ENCODE measurements around the gene CHCHD4.

Gene CHCHD4

DNA sequence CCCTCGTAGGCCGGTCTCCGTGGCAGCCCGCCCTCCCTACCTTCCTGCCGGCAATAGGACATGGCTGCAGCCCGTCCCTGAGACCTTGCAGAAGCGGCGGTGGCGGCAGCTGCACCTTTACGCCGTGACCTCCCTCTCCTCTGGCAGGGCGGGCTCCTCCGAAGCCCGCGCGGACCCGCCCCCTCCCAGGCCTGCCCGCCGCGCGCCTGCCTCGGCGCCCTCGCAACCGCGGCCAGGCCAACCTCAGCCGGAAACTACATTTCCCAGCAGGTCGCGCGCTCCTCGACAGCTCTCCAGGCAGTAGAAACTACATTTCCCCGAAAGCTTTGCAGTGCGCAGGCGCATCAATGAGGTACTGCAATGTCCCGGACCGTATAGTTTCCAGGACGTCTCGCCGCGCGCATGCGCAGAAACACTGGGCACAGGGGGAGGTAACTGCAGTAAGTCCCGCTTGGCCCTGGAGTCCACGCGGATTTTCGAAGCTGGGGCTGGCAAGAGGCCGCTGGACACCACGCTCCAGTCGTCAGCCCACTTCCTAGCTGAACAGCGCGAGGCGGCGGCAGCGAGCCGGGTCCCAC is at the start of gene CHCHD4, which contains the start of gene TMEM43:
CHCHD4 (minus strand) TSS at position 256 of the 578 bp plus-strand sequence; CDS start at position 62, 194 bp downstream.
TMEM43 (plus strand) TSS at position 438 of the 578 bp plus-strand sequence. CDS start 142 bp downstream, outside the sequence.
- DNase-seq, result peak; percentile 99

DNA sequence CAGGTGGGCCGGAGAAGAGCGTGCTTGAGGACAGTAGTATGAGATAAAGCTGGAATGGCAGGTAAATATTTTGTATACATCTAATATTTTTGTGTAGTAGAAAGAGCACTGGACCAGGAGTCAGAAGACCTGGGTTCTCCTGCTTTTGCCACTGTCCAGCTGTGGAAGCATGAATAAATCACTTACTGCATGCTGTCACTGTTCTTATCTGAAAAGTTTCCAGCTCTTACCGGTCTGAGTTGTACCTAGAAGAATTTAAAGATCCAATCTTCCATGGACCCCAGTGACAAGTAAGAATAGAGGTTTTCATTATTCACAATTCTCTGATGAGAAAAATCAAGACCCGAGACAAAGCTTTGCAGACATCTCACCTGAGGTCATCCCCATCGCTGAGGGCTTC is 47.8 kb upstream of the CHCHD4 start:
- no peak for DNase-seq

DNA sequence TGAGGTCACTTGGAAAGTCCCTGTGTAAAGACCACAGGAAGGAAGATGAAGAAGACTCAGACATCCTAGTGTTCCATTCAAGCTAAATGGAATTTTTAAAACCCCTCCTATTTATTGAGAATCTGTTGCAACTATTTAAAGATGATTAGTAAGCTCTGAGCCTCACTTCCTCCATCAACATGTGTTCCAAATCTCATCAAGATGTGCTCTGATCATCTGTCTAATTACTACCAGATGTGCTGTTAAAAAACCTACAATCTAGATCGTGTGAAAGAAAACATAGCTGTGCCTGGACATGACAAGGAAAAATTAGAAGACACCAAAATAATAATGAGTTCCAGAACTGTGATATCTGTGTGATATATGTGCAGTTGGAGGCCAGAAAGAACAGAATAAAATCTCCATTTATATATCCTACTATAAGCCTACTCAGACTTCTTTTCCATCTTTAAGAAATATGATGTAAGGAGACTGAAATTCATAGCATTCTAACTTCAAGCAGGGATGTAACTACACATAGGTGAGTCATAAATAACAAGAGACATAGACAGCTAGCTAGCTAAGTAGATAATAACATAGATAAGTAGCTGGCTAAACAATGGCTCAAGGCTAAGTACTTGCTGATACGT is 46.0 kb upstream of the CHCHD4 start:
- DNase-seq, result peak; percentile 64

DNA sequence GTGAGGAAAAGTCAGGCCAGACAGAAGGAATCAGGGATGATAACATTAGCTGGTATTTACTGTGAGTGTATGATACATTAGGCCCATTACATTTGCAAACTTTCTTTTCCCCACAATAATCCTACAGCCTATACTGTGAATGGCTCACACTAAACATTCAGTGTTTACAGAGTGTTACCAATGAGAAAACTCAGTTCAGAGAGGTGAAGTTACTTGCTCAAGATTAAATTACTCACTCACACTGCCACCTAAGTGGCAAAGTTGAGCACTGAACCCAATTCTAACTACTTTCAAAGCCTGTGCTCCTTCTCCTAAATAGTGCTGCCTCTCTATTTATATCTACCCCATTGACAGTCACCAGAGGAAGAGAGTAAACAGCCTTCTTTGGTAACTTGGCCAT is 45.2 kb upstream of the CHCHD4 start:
- DNase-seq, result no peak

DNA sequence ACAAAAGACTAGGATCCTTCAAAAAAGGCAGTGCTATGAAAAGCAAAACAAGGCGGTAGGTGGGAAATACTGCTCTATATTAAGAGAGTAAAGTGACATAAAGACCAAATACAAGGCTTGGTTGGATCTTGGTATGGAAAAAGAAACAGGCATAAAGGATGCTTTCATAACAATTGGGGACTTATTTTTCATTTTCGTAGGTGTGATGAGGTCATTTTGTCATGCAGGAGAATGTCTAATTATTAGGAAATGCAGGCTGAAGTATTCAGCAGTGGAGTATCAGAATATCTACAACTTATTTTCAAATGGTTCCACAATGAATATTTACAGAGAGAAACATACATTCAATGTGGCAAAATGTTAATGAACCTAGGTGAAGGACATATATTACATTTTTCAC is 44.8 kb upstream of the CHCHD4 start:
- DNase-seq, result no peak

DNA sequence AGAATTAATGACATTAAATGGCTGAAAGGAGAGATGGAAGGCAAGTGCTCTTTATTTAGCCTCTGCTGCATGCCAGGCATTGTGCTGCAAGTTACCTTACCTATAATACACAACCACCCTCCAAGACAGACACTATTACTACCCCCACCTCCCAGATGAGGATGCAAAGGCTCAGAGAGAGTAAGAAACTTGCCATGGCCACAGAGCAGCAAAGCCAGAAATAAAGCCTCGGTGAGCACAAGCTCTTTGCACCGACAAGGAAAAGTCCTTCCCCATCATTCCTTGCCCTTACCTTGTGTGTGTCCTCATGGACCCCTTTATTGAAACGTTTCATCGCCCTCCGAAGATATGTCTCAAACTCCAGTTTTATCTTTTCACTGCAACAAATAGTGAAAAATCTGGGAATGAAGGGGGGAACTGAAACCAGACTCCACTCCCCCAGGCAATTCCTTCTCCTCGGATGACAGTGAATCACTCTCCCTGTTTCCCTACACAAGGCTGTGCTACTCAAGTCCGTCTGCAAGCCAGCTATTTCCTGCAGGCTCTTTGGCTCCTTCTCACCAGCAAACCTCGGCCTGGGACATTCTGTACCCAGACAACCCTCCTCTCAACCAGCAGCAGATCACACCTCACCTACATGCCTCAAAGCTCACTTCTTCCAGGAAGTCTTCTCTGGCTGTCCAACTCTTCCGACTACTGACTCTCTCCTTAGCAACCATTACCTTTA is 42.4 kb upstream of the CHCHD4 start:
- peak; percentile 40 for DNase-seq

DNA sequence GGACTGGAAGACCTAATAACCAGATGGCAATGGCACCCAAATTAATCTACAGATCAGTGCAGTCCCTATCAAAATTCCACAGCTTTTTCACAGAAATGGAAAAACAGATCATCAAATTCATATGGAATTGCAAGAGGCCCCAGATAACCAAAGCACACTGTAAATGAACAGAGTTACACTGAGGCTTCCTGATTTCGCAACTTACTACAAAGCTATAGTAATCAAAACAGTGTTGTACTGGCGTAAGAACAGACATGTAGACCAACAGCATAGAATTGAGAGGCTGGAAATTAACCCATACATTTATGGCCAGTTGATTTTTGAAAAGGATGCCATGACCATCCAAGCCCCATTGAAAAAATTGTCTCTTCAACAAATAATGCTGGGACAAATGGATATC is 37.5 kb upstream of the CHCHD4 start:
- DNase-seq, result no peak

DNA sequence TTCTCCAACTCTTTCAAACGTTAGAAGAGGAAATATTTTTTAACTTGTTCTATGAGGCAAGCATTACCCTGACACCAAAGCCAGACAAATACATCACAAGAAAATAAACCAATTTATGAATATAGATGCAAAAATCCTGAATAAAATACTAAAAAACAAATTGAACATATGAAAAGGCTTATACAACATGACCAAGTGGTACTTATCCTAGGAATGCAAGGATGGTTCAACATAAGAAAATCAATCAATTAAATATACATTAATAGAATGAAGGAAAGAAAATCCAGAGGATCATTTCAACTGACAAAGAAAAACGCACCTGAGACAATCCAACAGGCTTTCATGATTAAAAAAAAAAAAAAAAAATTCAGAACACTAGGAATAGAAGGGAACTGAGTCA is 36.6 kb upstream of the CHCHD4 start:
- DNase-seq, result no peak

DNA sequence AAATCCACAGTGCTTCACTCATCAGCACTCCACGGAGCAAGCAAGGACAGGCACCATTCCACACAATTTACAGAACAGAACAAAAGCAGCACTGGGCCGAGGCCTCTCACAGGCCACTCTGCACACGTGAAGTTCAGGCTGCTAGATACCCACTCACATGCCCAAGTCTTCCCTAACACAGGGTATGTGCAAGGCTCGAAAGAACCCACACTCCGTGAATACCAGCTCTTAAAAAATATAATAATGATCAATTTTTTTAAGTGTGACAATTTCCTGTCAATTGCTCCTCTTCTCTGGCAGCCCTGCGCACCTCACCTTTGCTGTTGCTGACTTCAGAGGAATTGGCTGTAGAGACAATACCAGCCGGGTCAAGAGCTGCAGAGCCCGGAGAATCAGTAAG is 34.8 kb upstream of the CHCHD4 start:
- no peak for DNase-seq

DNA sequence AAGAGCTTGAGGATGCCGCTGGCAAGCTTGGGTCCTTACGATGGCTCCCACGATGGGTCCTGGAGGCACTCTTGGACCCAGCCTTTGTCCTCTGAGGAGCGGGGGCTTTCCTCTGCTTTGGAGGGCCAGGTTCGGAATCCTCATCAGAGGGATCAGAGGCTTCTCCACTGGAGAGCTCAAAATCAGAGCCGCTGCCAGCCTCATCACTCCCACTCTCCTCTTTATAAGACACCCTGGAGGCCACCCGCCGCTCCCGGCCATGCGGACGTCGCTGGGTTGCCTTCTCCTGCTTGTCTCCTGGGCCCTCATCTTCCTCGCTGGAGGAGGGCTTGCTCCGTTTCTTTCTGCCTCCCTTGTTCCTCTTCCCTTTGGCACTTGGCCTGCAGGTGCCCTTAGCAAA is 33.7 kb upstream of the CHCHD4 start:
- DNase-seq, result no peak

DNA sequence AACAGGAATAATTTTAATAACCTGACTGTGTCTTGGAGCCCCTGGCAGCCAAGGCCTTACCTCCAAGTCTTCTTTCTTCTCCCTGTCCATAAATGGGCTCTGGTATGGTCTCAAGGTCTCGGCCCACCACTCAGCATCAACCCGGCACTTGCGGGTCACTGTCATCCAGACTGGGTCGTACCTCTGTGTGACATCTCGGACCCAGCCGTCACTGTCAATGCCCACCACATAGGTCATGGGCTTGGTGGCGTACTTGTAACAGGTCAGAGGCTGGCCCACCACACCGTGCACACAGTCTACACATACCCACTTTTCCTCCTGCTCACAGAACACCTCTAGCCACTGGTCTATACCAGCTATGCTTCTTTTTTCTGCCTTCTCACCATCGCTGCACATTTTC is 33.3 kb upstream of the CHCHD4 start:
- DNase-seq, result no peak

DNA sequence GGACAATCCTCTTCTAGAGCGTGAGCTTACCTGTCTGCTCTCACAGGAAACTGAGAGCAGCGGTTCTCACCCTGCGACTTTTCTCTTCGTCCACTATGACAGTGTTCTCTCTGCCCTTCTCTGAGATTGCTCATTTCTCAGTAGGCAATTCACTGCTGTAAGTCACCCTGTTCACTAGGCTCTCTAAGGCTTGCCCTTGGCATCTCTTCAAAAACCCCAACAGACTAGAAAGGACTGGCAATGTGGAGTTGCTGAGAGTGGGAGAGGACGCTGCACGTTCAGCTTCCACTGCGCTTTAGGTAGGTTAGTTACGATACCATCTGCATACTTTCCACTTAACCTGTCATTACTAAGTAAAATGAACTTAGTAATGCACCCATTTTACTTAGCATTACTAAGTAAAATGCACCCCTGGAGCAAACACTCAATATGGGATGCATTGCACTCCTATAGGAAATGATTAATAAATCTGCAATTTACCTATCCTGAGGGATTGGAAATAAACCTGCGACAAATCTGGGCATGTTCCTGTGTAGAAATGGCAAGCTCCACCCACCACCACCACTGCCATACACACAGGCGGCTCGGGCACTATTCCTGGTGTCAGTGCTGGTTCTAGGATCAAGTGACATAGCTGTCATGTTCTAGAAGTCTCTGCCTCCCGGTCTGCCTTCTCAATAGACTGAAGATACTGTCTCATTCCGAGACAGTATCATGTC is 32.3 kb upstream of the CHCHD4 start:
- no peak for DNase-seq

DNA sequence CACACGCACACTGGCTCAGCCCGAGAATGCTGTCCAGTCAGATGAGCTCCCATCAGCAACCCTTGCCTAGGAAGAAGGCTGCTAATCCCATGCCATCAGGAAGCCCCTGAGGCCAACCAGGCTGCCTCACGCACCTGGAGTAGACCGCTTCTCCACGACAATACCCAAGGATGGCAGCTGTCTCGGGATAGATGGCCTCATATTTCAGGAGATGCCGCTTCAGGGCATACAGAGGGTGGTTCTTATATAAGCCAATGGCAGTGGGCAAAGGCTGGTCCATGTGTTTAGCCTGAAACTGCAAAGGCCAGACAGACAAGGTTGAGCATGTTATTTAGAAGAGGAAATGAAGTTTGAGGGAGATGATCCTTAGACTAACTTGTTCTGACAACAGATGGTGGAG is 31.5 kb upstream of the CHCHD4 start:
- DNase-seq, result no peak

DNA sequence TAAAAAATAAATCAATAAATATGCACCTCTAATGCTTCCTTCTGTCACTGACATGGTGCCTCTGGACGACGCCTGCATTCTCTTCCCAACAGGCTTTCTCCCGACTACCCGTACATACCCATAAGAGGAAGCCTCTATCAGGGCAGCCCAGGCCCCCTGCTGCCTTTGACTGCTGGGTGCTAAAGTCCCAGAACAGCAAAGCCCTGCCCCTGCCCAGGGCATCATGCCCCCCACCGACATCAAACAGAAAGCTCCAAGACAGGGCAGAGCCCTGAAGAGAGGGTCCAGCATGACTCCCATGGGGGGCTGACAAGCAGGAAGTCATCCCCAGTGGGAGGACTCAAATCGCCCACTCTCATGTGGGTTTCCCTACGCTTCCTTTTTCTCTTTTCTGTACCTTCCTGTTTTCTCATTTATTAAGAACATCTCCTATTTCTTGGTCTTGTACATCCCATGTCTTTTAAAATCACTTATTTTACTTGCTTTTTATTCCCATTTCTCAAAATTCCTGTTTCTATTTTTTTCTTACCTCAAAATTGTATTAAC is 30.3 kb upstream of the CHCHD4 start:
- DNase-seq, result no peak

DNA sequence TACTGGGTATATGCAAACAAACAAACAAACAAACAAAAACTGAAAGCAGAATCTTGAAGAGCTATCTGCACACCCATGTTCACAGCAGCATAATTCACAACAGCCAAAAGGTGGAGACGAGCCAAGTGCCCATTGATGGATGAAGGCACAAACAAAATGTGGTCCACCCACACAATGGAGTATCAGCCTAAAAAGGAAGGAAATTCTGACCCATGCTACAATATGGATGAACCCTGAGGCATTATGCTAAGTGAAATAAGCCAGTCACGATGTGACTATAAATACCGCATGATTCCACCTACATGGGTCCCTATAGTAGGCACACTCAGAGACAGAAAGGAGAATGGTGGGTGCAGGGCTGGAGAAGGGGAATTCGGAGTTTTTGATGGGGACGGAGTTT is 29.6 kb upstream of the CHCHD4 start:
- DNase-seq, result no peak

DNA sequence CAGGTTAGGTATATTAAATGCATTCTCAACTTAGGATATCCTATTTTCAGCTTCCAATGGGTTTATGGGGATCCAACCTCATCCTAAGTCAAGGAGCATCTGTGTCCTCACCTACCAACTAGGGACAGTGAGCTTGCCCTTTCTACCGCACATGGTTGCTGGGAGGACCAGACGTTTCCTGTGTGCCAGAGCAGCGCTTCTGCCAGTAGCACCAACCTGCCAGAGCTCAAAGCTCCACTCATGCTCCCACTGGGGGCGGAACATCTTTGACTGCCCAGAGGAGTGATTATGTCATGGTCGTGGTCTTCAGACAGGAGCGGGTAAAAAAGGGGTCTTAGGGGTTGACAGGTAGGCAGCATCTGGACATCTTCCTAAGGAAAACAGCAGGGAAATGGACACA is 29.0 kb upstream of the CHCHD4 start:
- no peak for DNase-seq

DNA sequence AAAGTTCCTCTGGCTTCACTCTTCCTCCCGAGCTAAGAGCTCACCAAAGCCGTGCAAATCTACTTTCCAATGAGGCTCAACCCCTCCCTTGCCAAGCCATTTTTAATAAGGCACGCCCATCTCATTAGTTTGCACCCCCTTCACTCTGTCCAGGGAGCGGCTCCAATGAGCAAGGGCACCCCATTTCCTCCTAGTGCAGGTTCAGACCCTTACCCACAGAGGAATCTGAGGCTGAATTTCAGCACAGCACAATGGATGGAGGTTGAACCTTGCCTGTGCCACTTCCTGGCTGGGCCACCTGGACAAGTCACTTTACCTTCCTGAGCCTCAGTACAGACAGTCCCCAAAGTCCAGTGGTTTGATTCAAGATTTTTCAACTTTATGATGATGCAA is 28.3 kb upstream of the CHCHD4 start:
- DNase-seq, result no peak

DNA sequence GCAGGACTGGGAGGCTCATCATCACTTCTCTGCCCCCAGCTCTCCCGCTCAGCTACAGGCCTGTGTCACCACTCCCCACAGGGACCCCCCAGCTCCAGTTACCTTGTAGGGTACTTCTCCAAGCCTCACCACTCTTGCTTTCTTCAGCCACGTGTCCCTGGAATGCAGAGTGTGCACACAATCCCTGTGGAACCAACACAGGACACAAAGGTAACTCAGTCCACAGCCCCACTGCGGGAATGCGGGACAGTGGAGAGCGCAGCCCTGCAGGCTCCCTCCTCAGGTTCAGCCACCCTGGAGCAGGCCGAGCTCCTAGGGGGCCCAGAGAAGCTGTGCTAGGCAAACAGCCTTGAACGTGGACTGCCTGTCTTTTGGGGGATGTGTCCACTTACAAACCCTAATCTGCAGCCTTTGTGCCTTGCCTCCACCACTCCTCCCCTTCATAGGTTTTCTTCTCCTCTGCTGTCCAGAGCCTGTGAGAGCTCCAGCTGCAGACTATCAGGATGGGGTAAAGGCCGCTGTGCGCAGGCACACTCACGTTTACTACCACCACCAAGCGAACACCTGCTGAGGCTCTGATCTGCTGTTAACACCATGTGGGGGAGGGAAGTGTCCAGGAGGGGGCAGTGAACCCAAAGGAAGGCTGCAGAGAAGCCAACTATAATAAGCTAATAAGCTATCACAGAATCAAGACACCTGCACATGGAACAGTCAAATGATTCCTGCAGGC is 27.7 kb upstream of the CHCHD4 start:
- DNase-seq, result no peak

DNA sequence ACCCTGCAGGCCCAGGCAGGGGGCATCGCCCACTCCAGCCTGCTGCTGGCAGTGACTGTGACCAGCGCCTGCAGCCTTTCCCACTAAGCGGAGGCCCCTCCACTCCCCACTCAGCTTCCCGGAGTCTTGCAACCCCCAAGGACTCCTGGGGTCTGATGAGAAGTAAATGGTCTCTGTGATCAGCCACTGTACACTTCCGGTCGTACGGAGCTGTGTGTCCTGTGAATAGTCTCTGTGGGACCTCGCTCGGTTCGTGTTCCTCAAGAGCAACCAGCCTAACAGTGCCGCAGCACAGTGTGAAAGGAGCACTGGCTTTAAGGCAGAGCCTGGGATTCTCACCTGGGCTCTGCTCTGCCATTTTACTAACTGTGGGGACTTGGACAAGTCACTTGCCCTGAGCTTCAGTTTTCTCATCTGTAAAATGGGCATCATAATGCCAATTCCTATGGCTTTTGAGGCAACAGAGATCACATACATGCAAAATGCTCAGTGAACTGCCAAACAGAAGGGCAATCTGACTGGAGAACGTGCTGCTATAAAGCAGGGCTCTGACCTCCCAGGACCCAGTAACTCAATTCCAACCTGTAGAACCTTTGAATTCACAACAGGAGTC is 26.9 kb upstream of the CHCHD4 start:
- no peak for DNase-seq

DNA sequence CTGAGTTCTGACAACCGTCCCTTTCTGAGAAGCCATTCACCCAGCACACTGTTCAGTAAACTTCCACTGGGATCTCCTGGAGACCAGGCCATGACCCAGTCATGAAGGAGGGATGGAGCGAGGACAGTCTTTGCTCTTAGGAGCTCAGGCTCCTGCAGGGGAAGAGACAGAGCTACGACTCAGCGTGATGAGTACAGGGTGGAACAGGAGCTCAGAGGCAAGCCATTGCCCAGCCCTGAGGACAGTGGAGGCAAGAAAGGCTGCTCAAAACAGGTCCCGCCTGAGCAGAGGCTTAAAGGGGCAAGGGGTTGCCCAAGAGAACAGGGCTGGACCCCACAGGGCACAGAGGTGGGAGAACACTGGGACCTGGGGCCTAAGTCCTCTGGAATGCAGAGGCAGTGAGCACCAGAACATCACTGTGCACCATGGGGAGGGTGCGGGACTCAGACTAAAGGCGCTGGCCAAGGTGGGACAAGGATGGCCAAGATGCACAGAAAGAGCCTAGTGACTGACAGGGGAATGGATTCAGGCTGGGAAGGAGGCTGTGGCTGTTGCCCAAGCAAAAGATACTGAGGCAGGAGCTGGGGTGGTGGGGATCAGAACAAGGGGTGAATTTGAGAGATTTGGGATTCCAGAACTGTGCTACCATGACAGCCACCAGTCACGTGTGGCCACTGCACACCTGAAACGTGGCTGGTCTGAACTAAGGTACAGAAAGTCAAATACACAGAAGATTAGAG is 26.0 kb upstream of the CHCHD4 start:
- no peak for DNase-seq

DNA sequence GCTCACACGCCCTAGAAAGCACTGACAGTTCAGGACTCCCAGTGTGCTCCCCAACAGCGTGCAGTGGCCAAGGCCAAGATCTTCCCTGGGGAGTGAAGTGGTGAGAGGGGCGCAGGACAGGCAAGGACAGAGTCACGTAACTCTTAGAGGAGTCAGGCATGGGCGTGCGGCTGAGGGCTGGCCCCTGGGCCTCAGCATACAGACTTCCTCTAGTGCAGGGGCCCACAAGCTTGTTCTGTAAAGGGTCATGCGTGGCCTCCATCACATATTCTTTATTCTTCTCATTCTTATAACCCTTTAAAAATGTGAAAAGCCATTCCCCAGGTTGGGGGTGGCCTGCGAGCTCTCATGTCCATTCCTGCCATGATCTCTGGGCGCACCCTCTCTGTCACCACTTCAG is 25.4 kb upstream of the CHCHD4 start:
- no peak for DNase-seq
